Endometrium (tissue), 2 donors: ENCODE data around the gene FIG4.
"Not testable (repeated sequence)": the region's sequence is repeated elsewhere in the genome, so short reads cannot be mapped to it uniquely, and the experiment has no call there.

ENCODE experiments used
- FAIRE-seq: peaks from 2 replicates; lab custom pipeline; 2012; peaks lifted over from hg19 to GRCh38; lab: Jason Lieb, UNC
- donor health status: control.
- donor health status: control.

Gene FIG4

DNA sequence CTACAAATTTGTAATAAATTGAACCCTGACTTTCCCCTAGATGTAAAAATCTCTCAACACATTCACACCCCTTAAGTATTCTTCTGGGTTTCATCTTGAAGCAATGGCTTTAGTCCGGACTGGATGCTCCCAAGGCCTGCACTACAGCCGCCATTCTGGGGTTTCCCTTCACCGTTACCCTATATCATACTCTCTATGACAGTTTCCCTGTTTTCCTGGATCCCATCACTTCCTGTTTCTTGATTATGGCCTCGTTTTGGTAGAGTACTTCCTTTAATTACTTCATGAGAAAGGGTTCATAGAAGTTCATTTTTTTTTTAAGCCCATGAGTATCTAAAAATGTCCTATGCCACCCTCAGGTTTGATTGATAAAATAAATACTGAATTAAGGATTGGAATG is 11.7 kb downstream of the FIG4 start:
- no peak for FAIRE-seq

DNA sequence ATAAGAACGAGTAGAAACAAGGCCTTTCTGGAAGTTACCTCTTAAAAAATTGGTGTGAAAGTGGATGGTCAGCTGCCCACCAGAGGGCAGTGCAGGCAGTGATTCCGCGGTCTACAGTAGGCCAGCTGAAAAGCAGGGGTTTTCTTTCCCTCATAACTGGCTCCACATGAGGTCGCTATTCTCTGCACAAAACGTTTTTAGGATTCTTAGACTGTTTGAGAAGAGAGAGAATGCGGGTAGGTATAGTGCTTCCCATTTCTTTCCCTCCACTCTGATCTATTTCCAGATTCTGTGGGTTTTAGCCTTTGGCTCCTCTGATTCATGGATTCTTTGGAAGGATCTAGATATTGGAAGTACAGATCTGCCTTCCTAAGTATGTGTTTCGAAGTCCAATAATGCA is 14.2 kb downstream of the FIG4 start:
- FAIRE-seq, result peak; percentile 94

DNA sequence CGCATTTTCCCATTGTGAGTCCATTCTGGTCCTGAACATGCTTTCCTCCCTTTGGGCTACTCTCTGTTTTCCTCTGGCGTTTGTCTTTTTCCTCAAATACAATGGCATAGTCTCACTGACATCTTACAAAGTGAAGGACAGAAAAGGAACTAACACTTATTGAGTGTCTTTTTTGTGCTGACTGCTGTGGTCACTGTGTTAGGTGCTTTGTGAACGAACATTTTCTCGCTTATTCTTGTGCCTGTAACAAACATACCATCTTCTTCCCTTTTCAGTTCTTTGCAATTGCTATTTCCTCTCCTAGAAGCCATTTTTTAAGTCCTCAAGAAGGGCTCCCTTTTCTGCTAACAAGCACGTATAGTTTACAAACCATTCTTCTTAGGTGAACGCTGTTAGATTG is 15.4 kb downstream of the FIG4 start:
- FAIRE-seq, result no peak

DNA sequence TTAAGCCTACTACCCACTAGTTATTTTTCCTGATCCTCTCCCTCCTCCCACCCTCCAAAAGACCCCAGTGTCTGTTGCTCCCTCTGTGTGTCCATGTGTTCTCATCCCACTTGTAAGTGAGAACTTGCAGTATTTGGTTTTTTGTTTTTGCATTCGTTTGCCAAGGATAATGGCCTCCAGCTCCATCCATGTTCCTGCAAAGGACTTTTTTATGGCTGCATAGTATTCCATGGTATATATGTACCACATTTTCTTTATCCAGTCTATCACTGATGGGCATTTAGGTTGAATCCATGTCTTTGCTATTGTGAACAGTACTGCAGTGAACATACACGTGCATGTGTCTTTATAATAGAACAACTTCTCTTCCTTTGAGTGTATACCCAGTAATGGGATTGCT is 17.0 kb downstream of the FIG4 start:
- not testable (repeated sequence) for FAIRE-seq

DNA sequence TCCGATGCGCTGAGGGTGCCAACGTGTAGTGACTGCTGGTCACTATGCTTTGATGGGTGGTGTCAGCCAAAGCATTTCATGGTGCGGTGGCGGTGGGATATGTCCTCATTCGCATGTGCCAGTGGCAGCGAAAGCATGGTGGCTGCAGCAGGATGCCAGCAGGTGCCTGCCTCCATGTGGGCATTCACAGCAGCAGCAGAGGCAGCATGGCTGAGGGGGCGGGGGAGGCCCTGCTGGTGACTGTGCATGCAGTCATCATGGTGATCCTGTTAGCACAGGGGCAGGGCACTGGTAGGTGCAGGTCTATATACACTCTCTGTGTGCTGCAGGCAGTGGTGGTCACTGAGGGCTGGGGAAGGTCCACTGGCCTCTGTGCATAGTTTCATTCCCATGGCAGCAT is 22.0 kb downstream of the FIG4 start:
- no peak for FAIRE-seq

DNA sequence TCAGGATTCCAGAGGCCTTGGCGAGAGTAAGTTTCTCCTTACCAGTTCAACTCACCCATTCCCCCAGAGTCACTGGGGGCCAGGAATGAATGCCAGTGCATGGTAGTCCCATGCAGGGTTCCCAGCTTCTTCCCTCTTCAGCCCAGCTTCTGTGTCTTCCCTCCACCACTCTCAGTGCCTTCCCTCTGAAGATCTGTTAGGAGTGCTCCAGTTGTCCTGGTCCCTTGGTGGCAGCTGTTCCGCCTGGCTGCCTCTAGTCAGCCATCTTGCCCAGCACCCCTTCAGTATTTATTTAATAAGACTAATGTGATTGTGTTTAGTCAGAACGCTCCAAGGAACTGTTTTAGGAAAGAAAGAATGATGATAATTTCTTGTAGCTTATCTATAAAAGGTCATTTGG is 23.1 kb downstream of the FIG4 start:
- FAIRE-seq, result no peak

DNA sequence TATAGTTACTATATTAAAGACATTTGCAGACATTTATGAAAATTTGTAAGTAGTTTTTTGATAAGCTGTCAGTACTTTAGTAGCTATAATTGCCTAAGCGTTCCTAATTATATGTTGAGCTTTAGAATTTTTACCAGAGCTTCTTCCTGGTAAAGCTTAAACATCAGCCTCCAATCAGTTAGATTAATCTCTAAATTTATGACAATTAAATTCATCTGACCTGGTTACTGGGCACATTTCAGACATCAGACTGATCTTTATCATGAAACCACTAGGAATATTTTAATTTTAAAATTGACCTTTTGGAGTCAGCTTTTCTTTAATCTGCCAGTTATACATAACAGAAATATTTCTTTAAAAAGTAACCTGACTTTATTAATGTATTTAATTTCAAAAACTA is 23.5 kb downstream of the FIG4 start:
- no peak for FAIRE-seq

DNA sequence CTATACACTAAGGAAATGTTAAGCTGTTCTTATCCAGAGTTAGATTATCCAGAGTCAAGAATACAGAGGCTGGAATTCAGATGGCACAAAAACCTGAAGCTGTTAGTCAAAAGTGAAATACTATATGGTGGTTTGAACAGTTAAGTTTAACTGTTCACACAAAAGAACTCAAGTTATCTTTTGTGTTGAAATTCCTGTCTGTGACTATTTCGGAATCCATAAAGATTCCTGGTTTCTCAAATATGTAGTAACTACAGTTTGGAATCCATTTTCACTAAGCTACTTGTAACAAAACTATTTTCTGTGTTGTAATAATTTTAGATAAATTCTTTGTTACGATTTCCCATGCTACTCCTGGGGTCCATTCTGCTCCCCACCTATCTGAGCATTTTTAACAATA is 24.5 kb downstream of the FIG4 start:
- no peak for FAIRE-seq

DNA sequence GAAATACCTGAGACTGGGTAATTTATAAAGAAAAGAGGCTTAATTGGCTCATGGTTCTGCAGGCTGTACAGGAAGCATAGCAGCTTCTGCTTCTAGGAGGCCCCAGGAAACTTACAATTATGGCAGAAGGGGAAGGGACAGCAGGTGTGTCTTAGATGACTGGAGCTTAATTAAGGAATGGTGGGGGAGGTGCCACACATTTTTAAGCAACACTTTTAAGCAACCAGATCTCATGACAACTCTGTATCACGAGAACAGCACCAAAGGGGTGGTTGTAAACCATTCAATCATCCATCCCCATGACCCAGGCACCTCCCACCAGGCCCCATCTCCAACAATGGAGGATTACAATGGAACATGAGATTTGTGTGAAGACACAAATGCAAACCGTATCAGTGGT is 26.9 kb downstream of the FIG4 start:
- no peak for FAIRE-seq

DNA sequence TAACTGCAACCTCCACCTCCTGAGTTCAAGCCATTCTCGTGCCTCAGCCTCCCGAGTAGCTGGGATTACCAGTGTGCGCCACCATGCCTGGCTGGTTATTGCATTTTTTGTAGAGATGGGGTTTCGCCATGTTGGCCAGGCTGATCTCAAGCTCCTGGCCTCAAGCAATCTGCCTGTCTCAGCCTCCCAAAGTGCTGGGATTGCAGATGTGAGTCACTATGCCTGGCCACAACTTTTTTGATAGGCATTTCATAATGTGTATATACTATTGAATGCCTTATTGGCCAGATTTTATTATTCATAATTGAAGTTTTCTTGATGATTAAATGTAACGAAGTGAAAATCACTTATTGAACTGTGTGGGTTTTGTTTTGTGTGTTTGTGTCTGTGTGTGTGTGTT is 27.9 kb downstream of the FIG4 start:
- FAIRE-seq, result no peak

DNA sequence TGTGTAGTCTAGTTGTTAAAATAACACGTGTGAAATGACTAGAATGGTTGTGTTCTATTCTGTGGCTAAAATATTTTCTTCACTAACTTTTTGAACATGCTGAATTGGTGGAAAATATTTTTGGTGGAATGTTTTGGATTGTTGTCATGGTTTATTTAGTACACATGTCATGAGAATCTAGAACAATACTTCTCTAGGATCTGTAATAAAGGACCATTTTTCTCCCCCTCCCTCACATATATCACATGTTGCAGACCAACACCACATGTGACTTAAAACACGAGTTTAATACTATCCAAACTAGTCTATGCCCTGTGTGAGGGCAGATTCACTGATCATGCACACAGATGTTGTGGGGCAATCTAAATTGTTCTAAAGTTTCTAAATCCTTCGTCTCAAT is 29.2 kb downstream of the FIG4 start:
- FAIRE-seq, result no peak

DNA sequence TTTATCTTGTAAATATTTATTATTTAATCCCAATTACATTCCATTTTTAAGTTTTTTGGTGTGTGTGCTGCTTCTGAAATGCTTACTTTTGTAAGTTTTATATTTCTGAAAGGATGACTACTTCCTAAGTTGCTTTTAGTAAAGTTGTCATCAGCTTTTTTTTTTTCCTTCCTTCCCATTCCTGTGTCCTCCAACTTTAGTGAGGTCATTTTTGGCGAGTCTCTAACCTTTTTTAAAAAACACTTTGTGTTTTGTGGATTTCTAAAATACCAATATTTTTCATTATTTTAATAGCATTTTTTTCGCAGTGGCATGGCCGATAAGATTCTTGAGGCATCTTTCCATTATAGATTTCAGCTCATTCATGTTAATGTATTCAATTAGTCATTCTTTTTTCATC is 30.9 kb downstream of the FIG4 start:
- no peak for FAIRE-seq

DNA sequence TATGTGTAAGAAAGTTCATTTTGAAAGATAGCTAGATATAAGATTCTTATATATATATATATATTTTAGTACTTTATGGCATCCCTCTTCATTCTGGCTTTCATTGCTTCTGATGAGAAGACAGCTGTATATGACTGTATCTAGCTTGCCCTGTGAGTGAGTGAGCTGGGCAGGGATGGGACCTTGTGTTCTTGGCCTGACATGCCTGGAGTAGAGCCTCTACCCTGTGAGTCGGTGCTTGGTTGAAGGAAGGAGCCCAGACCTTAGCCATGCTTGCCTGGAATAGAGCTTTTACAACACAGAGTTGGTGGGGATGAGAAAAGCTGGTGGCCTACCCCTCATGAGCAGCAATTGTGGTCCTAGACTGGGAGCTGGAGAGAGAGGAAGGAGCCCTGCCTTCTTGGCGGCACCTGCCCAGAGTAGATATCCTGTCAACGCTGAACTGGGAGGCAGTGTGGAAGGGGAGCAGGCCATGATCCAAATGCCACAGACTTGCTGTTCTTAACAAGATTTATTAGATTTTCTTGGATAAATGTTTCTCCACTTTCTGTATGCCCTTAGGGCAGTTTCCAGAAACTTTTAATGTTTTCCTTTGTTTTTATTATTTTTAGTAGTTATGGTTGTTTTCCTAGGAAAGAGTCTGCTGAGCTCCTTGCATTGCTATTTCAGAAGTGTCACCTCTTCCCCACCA is 31.6 kb downstream of the FIG4 start:
- FAIRE-seq, result peak; percentile 82

DNA sequence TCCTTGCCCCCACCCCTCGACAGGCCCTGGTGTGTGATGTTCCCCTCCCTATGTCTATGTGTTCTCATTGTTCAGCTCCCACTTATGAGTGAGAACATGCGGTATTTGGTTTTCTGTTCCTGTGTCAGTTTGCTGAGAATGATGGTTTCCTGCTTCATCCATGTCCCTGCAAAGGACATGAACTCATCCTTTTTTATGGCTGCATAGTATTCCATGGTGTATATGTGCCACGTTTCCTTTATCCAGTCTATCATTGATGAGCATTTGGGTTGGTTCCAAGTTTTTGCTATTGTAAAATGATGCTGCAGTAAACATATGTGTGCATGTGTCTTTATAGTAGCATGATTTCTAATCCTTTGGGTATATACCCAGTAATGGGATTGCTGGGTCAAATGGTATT is 34.2 kb downstream of the FIG4 start:
- not testable (repeated sequence) for FAIRE-seq

DNA sequence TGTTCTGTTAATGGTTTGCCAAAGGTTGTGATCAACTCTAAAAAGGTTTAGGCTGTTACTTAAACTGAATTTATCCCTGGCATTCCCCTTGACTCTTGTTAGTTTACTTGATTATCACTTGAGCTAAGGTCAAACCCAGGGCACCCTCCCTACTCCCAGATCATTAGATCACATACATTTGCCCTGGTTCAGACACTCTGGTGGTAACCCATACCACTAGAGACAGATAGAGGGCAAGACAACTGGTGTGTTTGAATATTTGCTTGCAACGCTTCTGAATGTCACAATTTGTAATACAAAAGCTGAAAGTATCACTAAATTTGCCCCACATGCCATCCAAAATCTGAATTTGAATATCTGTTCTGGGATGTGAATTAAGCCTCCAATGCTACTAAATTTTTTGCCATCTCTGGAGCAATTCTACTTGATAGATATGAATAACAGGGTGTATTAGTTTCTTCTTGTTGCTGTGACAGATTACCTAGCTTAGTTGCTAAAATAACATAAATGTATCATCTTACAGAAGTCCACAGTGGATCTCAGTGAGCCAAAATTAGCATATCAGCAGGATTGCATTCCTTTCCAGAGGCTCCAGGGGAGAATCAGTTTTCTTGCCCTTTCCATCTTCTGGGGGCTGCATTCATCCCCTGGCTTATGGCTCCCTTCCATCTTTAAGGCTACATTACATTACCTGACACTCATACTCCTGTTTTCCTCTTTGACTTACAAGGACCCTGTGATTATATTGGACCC is 45.4 kb downstream of the FIG4 start:
- FAIRE-seq, result no peak

DNA sequence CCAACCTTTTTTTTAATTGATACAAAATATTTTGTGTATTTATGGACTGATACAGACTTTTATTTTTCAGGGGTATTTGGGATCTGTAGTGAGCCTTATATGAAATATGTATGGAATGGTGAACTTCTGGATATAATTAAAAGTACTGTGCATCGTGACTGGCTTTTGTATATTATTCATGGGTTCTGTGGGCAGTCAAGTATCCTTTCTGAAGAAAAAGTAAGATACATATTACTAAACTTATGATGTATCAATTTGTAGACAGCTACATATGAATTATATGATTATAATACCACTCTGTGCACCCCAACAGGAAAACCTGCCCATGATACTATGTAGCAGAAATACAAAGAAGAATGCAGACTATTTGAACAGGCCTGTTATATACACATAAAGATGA is 47.2 kb downstream of the FIG4 start:
- FAIRE-seq, result no peak

DNA sequence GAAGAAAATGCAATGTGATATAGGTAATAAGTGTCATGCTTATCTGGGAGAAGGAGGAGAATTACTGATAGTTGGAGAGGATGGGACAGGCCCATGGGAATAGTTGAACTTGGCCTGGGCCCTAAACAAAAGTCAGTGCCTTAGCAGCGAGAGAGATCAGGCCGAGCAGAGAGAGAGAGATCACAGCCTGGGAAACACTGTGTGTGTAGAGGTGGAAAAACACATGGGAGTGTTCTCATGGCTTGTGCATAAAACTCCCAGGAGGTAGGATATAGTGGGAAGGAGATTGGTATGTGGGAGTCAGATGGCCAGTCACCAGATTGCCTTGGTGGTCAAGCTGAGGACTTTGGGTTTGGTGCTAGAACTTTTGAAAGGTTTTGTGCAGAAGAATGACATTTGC is 47.6 kb downstream of the FIG4 start:
- no peak for FAIRE-seq

DNA sequence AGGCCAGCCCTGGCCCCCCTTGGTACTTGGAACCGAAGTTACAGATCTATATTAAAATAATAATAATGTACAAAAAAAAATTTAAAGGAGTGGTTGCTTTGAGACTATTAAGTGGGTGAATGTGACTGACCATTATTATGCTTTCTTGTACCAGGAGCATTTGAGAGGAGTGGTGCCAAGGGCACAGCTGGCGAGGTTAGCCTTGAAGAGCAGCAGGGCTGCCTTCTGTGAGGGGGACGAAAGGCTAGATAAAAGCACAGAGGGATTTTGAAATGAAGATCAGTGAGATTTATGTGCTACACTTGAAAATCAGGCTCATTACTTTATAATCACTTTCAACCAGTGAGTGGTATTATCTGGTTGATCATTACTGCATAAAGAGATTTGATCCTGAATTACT is 48.6 kb downstream of the FIG4 start:
- FAIRE-seq, result no peak

DNA sequence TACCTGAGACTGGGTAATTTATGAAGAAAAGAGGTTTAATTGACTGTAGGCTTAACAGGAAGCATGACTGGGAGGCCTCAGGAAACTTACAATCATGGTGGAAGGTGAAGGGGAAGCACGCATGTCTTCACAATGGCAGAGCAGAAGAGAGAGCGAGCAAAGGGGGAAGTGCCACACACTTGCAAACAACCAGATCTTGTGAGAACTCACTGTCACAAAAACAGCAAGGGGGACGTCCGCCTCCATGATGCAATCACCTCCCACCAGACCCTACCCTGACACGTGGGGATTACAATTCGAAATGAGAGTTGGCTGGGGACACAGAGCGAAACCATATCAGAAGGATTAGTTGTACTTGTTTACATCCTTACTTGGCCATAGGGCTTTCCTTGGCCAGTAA is 49.7 kb downstream of the FIG4 start:
- no peak for FAIRE-seq

DNA sequence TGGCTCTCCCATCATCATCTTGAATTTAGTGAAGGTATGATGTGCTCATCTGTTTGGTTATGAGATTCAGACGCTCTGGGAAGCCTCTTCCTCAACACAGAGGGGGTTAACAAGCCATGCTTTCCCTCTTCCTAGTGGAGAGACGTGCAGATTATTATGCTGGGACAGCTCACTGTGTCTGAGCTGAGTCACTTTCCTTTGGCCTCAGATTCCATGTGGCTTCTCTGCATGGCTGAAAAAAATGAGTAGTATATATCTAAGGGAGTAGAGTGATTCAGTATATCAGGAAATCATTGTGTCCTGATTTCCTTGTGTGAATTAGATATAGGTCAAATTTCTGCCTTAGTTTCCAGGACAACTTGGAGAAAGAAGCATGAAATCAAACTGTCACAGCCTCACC is 52.6 kb downstream of the FIG4 start:
- no peak for FAIRE-seq

DNA sequence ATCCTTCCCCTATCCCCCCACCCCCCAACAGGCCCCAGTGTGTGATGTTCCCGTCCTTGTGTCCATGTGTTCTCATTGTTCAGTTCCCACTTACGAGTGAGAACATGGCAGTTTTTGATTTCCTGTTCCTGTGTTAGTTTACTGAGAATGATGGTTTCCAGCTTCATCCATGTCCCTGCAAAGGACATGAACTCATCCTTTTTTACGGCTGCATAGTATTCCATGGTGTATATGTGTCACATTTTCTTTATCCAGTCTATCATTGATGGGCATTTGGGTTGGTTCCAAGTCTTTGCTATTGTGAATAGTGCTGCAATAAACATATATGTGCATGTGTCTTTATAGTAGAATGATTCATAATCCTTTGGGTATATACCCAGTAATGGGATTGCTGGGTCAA is 53.7 kb downstream of the FIG4 start:
- FAIRE-seq, result not testable (repeated sequence)

DNA sequence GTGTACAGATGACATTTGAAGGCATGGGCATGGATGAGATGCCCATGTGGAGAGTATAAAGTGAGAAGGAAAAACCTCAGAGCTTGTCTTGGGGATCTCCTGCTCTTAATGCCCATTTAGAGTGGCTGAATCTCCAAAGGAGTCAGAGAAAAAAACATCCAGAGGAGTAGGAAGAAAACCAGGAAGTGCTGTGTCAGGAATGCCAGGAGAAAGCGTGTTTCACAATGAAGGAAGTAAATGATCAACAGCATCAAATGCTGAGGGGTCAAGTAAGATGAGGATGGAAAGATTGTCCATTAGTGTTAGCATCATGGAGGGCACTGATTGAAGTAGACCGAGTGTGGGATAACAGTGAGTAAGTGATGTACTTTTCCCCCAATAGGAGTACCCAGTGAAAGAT is 56.1 kb downstream of the FIG4 start:
- FAIRE-seq, result no peak

DNA sequence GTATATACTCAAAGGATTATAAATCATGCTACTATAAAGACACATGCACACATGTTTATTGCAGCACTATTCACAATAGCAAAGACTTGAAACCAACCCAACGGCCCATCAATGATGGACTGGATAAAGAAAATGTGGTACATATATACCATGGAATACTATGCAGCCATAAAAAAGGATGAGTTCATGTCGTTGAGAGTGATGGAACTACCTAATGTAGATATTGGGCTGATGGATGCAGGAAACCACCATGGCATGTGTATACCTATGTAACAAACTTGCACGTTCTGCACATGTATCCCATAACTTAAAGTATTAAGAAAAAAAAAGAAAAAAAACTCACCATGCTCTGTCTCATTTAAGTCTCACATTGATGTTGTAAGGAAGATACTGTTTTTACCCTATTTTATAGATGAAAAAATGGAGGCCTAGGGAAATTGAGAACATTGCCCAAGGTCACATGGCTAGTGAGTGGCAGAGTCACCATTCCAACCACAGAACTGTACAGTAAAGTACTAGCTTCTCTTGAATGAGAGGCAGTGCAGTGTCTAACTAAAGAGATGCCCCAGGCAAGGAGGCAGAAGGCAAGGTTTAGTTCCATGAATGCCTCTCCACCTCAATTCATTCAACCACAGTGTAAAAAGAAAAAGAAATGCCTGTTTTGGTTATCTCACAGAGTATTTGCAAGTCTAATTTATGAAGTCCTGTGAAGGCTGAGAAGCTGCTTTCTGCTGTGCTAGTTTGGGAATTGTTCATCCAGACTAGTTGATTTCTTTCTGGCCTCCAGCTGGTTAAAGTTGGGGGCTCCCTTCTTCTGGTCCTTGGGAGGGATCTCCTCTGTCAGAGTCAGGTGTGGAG is 68.2 kb downstream of the FIG4 start:
- no peak for FAIRE-seq
